ENCODE measurements around the gene TPCN1.

DNA sequence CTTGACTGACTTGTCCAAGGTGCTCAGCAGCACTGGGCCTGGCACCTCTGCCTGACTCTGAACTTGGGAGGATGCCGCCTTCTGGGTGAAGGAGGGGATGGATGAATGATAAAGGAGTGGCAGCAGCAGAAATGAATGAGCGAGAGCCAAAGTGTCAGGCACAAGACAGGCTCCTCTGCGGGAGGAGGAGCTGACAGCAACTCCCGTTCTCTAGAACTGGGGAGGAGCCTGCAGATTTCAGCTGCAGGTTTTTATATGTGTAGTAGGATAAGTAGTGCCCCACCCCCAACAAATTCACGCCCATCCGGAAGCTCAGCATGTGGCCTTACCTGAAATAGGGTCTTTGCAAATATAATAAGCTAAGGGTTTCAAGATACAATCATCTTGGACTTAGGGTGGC is 80.5 kb downstream of the TPCN1 start:
- no peak for TF ChIP-seq POLR2A (IDR thresholded peaks at IDR 0.05)
- TF ChIP-seq, protein P1, sequence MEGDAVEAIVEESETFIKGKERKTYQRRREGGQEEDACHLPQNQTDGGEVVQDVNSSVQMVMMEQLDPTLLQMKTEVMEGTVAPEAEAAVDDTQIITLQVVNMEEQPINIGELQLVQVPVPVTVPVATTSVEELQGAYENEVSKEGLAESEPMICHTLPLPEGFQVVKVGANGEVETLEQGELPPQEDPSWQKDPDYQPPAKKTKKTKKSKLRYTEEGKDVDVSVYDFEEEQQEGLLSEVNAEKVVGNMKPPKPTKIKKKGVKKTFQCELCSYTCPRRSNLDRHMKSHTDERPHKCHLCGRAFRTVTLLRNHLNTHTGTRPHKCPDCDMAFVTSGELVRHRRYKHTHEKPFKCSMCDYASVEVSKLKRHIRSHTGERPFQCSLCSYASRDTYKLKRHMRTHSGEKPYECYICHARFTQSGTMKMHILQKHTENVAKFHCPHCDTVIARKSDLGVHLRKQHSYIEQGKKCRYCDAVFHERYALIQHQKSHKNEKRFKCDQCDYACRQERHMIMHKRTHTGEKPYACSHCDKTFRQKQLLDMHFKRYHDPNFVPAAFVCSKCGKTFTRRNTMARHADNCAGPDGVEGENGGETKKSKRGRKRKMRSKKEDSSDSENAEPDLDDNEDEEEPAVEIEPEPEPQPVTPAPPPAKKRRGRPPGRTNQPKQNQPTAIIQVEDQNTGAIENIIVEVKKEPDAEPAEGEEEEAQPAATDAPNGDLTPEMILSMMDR (IDR thresholded peaks at IDR 0.05) = no peak

Measured in Peyer's patch (tissue), 4 donors.